WTC11 (cell line): Measurements from ENCODE around the gene CLN6. TPM values are rescaled to one million over a fixed set of nuclear protein-coding genes. Genes with fewer than 3 reads are reported as not detected.

Source experiments
- AFF4 ChIP-seq: sonication (generic); formaldehyde crosslinking; IDR thresholded peaks from 2 replicates; pipeline ENCODE4 v1.8.1; 2023; ENCODE audit warnings: mild to moderate bottlenecking, missing genetic modification reagents, borderline replicate concordance
- ARID4B ChIP-seq: sonication (generic); formaldehyde crosslinking; IDR thresholded peaks from 2 replicates; pipeline ENCODE4 v1.8.0; 2023; ENCODE audit warnings: missing genetic modification reagents, mild to moderate bottlenecking, borderline replicate concordance
- ATF2 ChIP-seq: sonication (generic); formaldehyde crosslinking; IDR thresholded peaks from 2 replicates; pipeline ENCODE4 v1.8.1; 2022; ENCODE audit warnings: low read depth, missing genetic modification reagents, borderline replicate concordance
- CDX4 ChIP-seq: fragments of 250-450 bp; sonication (Bioruptor Pico); IDR thresholded peaks from 2 replicates; pipeline ENCODE4 v1.9.0; 2021; ENCODE audit warnings: moderate library complexity, mild to moderate bottlenecking, inconsistent platforms, borderline replicate concordance
- ELF4 ChIP-seq: sonication (generic); formaldehyde crosslinking; IDR thresholded peaks from 2 replicates; pipeline ENCODE4 v1.8.1; 2022; ENCODE audit warnings: low read depth, mild to moderate bottlenecking, moderate library complexity, missing genetic modification reagents
- EMX1 ChIP-seq: fragments of 250-450 bp; sonication (Bioruptor Pico); IDR thresholded peaks from 2 replicates; pipeline ENCODE4 v1.8.0; 2021; ENCODE audit warnings: mild to moderate bottlenecking
- ESRRA ChIP-seq: sonication (generic); formaldehyde crosslinking; IDR thresholded peaks from 2 replicates; pipeline ENCODE4 v1.8.1; 2022; ENCODE audit warnings: mild to moderate bottlenecking, missing genetic modification reagents, borderline replicate concordance
- FOXP4 ChIP-seq: sonication (generic); formaldehyde crosslinking; IDR thresholded peaks from 2 replicates; pipeline ENCODE4 v1.8.0; 2022; ENCODE audit warnings: mild to moderate bottlenecking, missing genetic modification reagents
- GABPB1 ChIP-seq: sonication (generic); formaldehyde crosslinking; IDR thresholded peaks from 2 replicates; pipeline ENCODE4 v1.8.1; 2023; ENCODE audit warnings: mild to moderate bottlenecking, missing genetic modification reagents
- MXD4 ChIP-seq: fragments of 250-450 bp; sonication (Bioruptor Pico); IDR thresholded peaks from 2 replicates; pipeline ENCODE4 v1.8.0; 2021; ENCODE audit warnings: mild to moderate bottlenecking, moderate library complexity, borderline replicate concordance
- NFYB ChIP-seq: sonication (generic); formaldehyde crosslinking; conservative IDR thresholded peaks from 2 replicates; pipeline ENCODE4 v1.8.0; 2022; ENCODE audit warnings: low read depth, missing genetic modification reagents
- SMAD4 ChIP-seq: sonication (generic); formaldehyde crosslinking; IDR thresholded peaks from 2 replicates; pipeline ENCODE4 v1.8.0; 2022; ENCODE audit warnings: mild to moderate bottlenecking, missing genetic modification reagents
- TEAD1 ChIP-seq: sonication (generic); formaldehyde crosslinking; IDR thresholded peaks from 2 replicates; pipeline ENCODE4 v1.8.0; 2022; ENCODE audit warnings: mild to moderate bottlenecking, missing genetic modification reagents
- TEAD4 ChIP-seq: sonication (generic); formaldehyde crosslinking; IDR thresholded peaks from 2 replicates; pipeline ENCODE4 v1.8.0; 2022; ENCODE audit warnings: mild to moderate bottlenecking, missing genetic modification reagents
- ZNF263 ChIP-seq: sonication (generic); formaldehyde crosslinking; IDR thresholded peaks from 2 replicates; pipeline ENCODE4 v1.8.1; 2022; ENCODE audit warnings: low read depth, mild to moderate bottlenecking, moderate library complexity, missing genetic modification reagents
- ZNF317 ChIP-seq: sonication (generic); formaldehyde crosslinking; IDR thresholded peaks from 2 replicates; pipeline ENCODE4 v1.8.1; 2023; ENCODE audit warnings: low read depth, mild to moderate bottlenecking, moderate library complexity, missing genetic modification reagents, borderline replicate concordance
- total RNA-seq: library from RNA; stranded (reverse); gene quantifications from 3 replicates; pipeline ENCODE4 v1.2.3, GENCODE V29; 2021
- TF ChIP-seq, protein P1 (sequence below): sonication (generic); formaldehyde crosslinking; IDR thresholded peaks from 2 replicates; pipeline ENCODE4 v1.8.0; 2022; ENCODE audit warnings: missing genetic modification reagents
- TF ChIP-seq, protein P2 (sequence below): sonication (generic); formaldehyde crosslinking; IDR thresholded peaks from 2 replicates; pipeline ENCODE4 v1.8.1; 2023; ENCODE audit warnings: mild to moderate bottlenecking, missing genetic modification reagents, moderate library complexity
- TF ChIP-seq, protein P3 (sequence below): sonication (generic); formaldehyde crosslinking; IDR thresholded peaks from 2 replicates; pipeline ENCODE4 v1.8.1; 2022; ENCODE audit warnings: mild to moderate bottlenecking, missing genetic modification reagents, moderate library complexity, borderline replicate concordance

CLN6 gene
- total RNA-seq, 1 experiment from 2014 or later: 50.2 TPM

DNA sequence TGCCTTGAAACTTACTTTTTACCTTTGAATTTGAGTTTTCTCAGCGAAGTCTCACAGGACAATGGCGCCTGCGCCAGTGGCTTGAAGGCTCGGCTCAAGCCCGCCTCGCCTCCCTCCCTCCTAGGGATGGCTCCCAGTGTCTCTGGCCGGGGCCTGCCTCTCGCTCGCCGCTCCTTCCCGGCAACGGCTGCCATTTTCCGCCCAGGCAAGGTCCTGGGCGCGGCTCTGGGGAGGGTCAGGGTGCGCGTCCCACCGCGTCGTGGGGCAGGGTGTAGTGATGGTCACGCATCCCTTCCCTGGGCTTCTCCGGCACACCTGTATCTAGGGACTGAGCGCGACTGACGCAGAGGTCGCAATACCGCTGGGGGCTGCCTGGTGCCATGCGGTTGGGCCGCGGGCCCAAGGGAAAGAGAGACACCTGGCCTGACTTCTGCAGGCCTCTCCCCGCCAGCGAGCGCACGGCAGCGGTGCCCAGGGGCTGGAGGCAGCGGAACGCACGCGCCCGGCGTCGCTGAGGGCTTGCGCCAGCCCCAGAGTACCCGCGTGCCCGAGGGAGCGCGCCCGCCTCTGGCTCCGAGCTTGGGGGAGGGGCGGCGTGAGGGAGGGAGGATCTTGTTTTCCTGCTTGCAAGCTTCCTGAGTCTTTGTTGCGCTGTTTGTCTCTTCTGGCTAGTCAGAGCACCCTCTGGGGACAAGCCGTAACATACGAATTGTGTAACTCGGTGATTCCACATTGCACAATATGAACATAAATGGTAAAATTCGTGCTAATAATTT, 27.3 kb upstream of the CLN6 start (continued):
- TF ChIP-seq ELF4 (CRISPR knock-in tag) (no peak), ZNF317 (CRISPR knock-in tag) (peak; percentile 71), EMX1 (CRISPR knock-in tag) (no peak), AFF4 (CRISPR knock-in tag) (peak; percentile 98), TEAD1 (peak; percentile 89), MXD4 (CRISPR knock-in tag) (no peak), ESRRA (CRISPR knock-in tag) (no peak), NFYB (CRISPR knock-in tag) (no peak), FOXP4 (CRISPR knock-in tag) (peak; percentile 96), ATF2 (CRISPR knock-in tag) (no peak), ARID4B (CRISPR knock-in tag) (peak; percentile 94), GABPB1 (CRISPR knock-in tag) (peak; percentile 42; the same call in 1 of the 2 replicates), ZNF263 (CRISPR knock-in tag) (peak; percentile 35; the same call in 1 of the 2 replicates), TEAD4 (CRISPR knock-in tag) (no peak), CDX4 (CRISPR knock-in tag) (no peak), SMAD4 (CRISPR knock-in tag) (no peak)
- TF ChIP-seq, protein P1, sequence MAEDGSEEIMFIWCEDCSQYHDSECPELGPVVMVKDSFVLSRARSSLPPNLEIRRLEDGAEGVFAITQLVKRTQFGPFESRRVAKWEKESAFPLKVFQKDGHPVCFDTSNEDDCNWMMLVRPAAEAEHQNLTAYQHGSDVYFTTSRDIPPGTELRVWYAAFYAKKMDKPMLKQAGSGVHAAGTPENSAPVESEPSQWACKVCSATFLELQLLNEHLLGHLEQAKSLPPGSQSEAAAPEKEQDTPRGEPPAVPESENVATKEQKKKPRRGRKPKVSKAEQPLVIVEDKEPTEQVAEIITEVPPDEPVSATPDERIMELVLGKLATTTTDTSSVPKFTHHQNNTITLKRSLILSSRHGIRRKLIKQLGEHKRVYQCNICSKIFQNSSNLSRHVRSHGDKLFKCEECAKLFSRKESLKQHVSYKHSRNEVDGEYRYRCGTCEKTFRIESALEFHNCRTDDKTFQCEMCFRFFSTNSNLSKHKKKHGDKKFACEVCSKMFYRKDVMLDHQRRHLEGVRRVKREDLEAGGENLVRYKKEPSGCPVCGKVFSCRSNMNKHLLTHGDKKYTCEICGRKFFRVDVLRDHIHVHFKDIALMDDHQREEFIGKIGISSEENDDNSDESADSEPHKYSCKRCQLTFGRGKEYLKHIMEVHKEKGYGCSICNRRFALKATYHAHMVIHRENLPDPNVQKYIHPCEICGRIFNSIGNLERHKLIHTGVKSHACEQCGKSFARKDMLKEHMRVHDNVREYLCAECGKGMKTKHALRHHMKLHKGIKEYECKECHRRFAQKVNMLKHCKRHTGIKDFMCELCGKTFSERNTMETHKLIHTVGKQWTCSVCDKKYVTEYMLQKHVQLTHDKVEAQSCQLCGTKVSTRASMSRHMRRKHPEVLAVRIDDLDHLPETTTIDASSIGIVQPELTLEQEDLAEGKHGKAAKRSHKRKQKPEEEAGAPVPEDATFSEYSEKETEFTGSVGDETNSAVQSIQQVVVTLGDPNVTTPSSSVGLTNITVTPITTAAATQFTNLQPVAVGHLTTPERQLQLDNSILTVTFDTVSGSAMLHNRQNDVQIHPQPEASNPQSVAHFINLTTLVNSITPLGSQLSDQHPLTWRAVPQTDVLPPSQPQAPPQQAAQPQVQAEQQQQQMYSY (CRISPR knock-in tag): no peak
- TF ChIP-seq, protein P2, sequence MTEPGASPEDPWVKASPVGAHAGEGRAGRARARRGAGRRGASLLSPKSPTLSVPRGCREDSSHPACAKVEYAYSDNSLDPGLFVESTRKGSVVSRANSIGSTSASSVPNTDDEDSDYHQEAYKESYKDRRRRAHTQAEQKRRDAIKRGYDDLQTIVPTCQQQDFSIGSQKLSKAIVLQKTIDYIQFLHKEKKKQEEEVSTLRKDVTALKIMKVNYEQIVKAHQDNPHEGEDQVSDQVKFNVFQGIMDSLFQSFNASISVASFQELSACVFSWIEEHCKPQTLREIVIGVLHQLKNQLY (CRISPR knock-in tag): no peak
- TF ChIP-seq, protein P3, sequence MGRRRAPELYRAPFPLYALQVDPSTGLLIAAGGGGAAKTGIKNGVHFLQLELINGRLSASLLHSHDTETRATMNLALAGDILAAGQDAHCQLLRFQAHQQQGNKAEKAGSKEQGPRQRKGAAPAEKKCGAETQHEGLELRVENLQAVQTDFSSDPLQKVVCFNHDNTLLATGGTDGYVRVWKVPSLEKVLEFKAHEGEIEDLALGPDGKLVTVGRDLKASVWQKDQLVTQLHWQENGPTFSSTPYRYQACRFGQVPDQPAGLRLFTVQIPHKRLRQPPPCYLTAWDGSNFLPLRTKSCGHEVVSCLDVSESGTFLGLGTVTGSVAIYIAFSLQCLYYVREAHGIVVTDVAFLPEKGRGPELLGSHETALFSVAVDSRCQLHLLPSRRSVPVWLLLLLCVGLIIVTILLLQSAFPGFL (CRISPR knock-in tag): no peak
